ENCODE results near the gene MME.

The MME gene

DNA sequence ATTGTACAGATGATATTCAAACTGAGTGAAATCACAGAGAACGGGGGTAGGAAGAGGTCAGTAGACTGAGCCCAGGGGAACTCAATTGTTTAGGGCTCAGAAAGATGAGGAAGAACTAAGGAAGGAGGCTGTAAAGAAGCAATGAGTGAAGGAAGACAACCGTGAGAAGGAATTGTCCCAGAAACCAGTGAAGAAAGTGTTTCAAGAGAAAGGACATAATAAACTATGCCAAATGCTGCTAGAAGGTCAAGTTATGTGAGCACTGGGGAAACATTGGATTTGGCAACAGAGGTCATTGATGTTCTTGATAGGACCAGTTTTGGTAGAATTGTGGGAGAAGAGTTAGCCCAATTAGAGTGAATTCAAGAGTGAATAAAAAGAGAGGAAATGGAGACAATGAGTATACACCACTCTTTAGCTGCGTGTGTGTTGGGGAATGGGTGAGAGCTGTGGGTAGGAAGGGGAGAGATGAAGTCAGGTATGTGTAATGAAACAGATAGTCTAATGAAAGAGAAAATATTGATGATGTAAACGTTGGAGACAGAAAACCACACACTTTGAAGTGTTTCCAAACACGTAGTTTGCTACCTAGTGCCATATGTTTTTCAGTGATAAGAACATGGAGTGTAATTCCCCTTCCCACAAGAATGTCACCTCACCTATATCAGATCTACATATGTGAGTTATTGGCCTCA, 42.5 kb upstream of the MME start:
- no peaks in the 10 kb centered on the region for H3K79me2 ChIP-seq (ENCODE audit: control insufficient read depth, insufficient read depth, low read length)
- H3K27me3 ChIP-seq (ENCODE audit: insufficient read depth, low read length, poor library complexity) = no peaks in the 10 kb centered on the region
- WGBS (ENCODE audit: extremely low coverage, insufficient coverage, low lambda C conversion rate) = no CpG with 5 or more reads among the region's 5 CpGs
- no peak overlapping the region for H3K4me3 ChIP-seq (ENCODE audit: low read length)
- H3K4me2 ChIP-seq (ENCODE audit: low read length) = no peak overlapping the region
- no peak overlapping the region for H2BK120ac ChIP-seq (ENCODE audit: low read depth, low read length)
- H3K27ac ChIP-seq (ENCODE audit: low read depth, low read length) = no peak overlapping the region
- no peaks in the 10 kb centered on the region for H3K36me3 ChIP-seq (ENCODE audit: control insufficient read depth, insufficient read depth, low read length)
- H3K4ac ChIP-seq (ENCODE audit: low read depth, low read length) = no peak overlapping the region
- no peaks in the 10 kb centered on the region for H3K4me1 ChIP-seq (ENCODE audit: control insufficient read depth, low read depth, low read length)
- no peak for DNase-seq
- H3K18ac ChIP-seq (ENCODE audit: low read length) = no peak overlapping the region
- H2BK15ac ChIP-seq (replicated peaks; ENCODE audit: low read depth) = no peak overlapping the region
- H3K56ac ChIP-seq (ENCODE audit: low read length) = no peak overlapping the region
- no peak overlapping the region for H3K23ac ChIP-seq (ENCODE audit: low read length)
- no peak overlapping the region for H2BK5ac ChIP-seq (ENCODE audit: low read length)
- H2AK5ac ChIP-seq (ENCODE audit: low read length) = no peak overlapping the region
- H4K8ac ChIP-seq (ENCODE audit: low read depth, low read length) = no peak overlapping the region
- H3K79me1 ChIP-seq (ENCODE audit: low read length) = no peaks in the 10 kb centered on the region
- H4K5ac ChIP-seq (ENCODE audit: low read length) = no peak overlapping the region
- H3K9ac ChIP-seq (ENCODE audit: low read length) = no peak overlapping the region

DNA sequence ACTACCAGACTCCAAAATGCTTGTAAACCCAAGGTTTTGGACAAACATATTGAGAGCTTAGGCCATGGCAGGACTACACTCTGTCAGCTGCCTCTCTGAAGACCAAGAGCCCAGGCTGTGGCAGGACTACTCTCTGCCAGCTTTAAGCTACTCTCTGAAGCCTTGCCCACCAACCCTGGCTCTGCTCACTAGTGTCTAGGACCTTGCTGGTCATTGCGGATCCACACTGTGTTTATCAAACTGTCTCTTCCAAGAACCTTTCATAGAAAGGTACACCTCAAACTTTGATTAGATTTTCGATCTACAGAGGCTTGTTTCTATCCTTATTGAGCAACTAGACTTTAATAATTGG, 41.9 kb upstream of the MME start:
- Histone ChIP-seq H4K8ac (ENCODE audit: low read depth, low read length) (no peak overlapping the region), H2BK120ac (ENCODE audit: low read depth, low read length) (no peak overlapping the region), H3K4me2 (ENCODE audit: low read length) (no peak overlapping the region), H2AK5ac (ENCODE audit: low read length) (no peak overlapping the region), H3K4me3 (ENCODE audit: low read length) (no peak overlapping the region), H3K4ac (ENCODE audit: low read depth, low read length) (no peak overlapping the region), H2BK15ac (replicated peaks; ENCODE audit: low read depth) (no peak overlapping the region), H3K79me1 (ENCODE audit: low read length) (no peaks in the 10 kb centered on the region), H3K9ac (ENCODE audit: low read length) (no peak overlapping the region), H4K5ac (ENCODE audit: low read length) (no peak overlapping the region), H3K4me1 (ENCODE audit: control insufficient read depth, low read depth, low read length) (no peaks in the 10 kb centered on the region), H3K18ac (ENCODE audit: low read length) (no peak overlapping the region), H3K79me2 (ENCODE audit: control insufficient read depth, insufficient read depth, low read length) (no peaks in the 10 kb centered on the region), H3K23ac (ENCODE audit: low read length) (no peak overlapping the region), H3K36me3 (ENCODE audit: control insufficient read depth, insufficient read depth, low read length) (no peaks in the 10 kb centered on the region), H3K27me3 (ENCODE audit: insufficient read depth, low read length, poor library complexity) (no peaks in the 10 kb centered on the region), H2BK5ac (ENCODE audit: low read length) (no peak overlapping the region), H3K56ac (ENCODE audit: low read length) (no peak overlapping the region), H3K27ac (ENCODE audit: low read depth, low read length) (no peak overlapping the region)
- WGBS (ENCODE audit: extremely low coverage, insufficient coverage, low lambda C conversion rate) = no CpG with 5 or more reads among the region's 2 CpGs
- no peak for DNase-seq

DNA sequence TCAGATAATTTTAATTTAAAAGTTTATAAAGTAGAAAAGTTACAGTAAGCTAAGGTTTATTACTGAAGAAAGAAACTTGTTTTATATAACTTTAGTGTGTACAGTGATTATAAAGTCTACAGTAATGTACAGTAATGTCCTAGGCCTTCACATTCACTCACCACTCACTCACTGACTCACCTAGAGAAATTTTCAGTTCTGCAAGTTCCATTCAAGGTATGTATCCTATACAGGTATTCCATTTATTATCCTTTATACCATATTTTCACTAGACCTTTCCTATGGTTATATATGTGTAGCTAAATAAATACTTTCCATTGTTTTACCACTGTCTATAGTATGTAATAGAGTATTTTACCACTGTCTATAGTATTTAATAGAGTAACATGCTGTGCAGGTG, 33.2 kb upstream of the MME start:
- Histone ChIP-seq H3K56ac (ENCODE audit: low read length) (no peak overlapping the region), H2BK120ac (ENCODE audit: low read depth, low read length) (no peak overlapping the region), H3K9ac (ENCODE audit: low read length) (no peak overlapping the region), H3K36me3 (ENCODE audit: control insufficient read depth, insufficient read depth, low read length) (no peaks in the 10 kb centered on the region), H3K4ac (ENCODE audit: low read depth, low read length) (no peak overlapping the region), H3K79me2 (ENCODE audit: control insufficient read depth, insufficient read depth, low read length) (no peaks in the 10 kb centered on the region), H3K23ac (ENCODE audit: low read length) (no peak overlapping the region), H2BK15ac (replicated peaks; ENCODE audit: low read depth) (no peak overlapping the region), H3K27me3 (ENCODE audit: insufficient read depth, low read length, poor library complexity) (no peaks in the 10 kb centered on the region), H3K4me1 (ENCODE audit: control insufficient read depth, low read depth, low read length) (no peaks in the 10 kb centered on the region), H3K4me2 (ENCODE audit: low read length) (no peak overlapping the region), H4K5ac (ENCODE audit: low read length) (no peak overlapping the region), H2BK5ac (ENCODE audit: low read length) (no peak overlapping the region), H2AK5ac (ENCODE audit: low read length) (no peak overlapping the region), H3K18ac (ENCODE audit: low read length) (no peak overlapping the region), H3K4me3 (ENCODE audit: low read length) (no peak overlapping the region), H4K8ac (ENCODE audit: low read depth, low read length) (no peak overlapping the region), H3K79me1 (ENCODE audit: low read length) (no peaks in the 10 kb centered on the region), H3K27ac (ENCODE audit: low read depth, low read length) (no peak overlapping the region)
- no peak for DNase-seq

DNA sequence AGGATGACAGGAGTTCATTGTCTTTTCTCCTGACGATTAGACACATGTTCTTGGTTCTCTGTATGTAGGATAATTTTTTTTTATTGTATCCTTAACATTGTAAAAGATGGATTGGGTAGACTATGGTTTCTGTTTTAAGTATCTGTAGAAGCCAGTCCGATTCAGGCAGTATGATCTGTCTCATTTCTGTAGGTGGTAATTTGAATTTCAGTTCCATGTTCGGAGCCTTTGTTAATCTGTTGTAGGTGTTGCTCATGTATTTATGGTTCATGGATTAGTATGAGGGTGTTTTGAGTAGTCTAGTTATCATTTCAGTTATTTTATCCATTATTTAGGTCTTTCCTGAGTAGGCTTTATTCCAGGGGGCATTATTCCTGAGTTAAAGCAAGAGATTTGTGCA, 32.4 kb upstream of the MME start:
- WGBS (ENCODE audit: extremely low coverage, insufficient coverage, low lambda C conversion rate) = no CpG with 5 or more reads among the region's 3 CpGs
- Histone ChIP-seq H4K8ac (ENCODE audit: low read depth, low read length) (no peak overlapping the region), H3K4ac (ENCODE audit: low read depth, low read length) (no peak overlapping the region), H2AK5ac (ENCODE audit: low read length) (no peak overlapping the region), H2BK120ac (ENCODE audit: low read depth, low read length) (no peak overlapping the region), H3K27ac (ENCODE audit: low read depth, low read length) (no peak overlapping the region), H3K79me2 (ENCODE audit: control insufficient read depth, insufficient read depth, low read length) (no peaks in the 10 kb centered on the region), H2BK15ac (replicated peaks; ENCODE audit: low read depth) (no peak overlapping the region), H3K27me3 (ENCODE audit: insufficient read depth, low read length, poor library complexity) (no peaks in the 10 kb centered on the region), H3K18ac (ENCODE audit: low read length) (no peak overlapping the region), H3K56ac (ENCODE audit: low read length) (no peak overlapping the region), H3K79me1 (ENCODE audit: low read length) (no peaks in the 10 kb centered on the region), H3K23ac (ENCODE audit: low read length) (no peak overlapping the region), H3K36me3 (ENCODE audit: control insufficient read depth, insufficient read depth, low read length) (no peaks in the 10 kb centered on the region), H3K4me1 (ENCODE audit: control insufficient read depth, low read depth, low read length) (no peaks in the 10 kb centered on the region), H2BK5ac (ENCODE audit: low read length) (no peak overlapping the region), H3K9ac (ENCODE audit: low read length) (no peak overlapping the region), H4K5ac (ENCODE audit: low read length) (no peak overlapping the region), H3K4me3 (ENCODE audit: low read length) (no peak overlapping the region), H3K4me2 (ENCODE audit: low read length) (no peak overlapping the region)
- no peak for DNase-seq

DNA sequence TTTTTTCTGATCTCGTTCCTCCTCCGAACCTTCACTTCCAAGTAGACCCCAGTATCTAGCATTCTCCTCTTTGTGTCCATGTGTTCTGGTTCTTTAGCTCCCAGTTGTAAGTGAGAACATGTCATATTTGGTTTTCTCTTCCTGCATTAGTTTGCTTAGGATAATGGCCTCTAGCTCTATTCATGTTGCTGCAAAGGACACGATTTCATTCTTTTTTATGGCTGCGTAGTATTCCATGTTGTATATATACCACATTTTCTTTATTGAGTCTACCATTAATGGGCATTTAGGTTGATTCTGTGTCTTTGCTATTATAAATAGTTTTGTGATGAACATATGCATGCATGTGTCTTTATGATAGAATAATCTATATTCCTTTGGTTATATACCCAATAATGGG, 30.2 kb upstream of the MME start:
- no peak overlapping the region for H4K5ac ChIP-seq (ENCODE audit: low read length)
- no peak overlapping the region for H3K4me2 ChIP-seq (ENCODE audit: low read length)
- no peak overlapping the region for H3K9ac ChIP-seq (ENCODE audit: low read length)
- no peaks in the 10 kb centered on the region for H3K4me1 ChIP-seq (ENCODE audit: control insufficient read depth, low read depth, low read length)
- no peak overlapping the region for H2BK15ac ChIP-seq (replicated peaks; ENCODE audit: low read depth)
- H4K8ac ChIP-seq (ENCODE audit: low read depth, low read length) = no peak overlapping the region
- no peak overlapping the region for H3K23ac ChIP-seq (ENCODE audit: low read length)
- H3K27me3 ChIP-seq (ENCODE audit: insufficient read depth, low read length, poor library complexity) = no peaks in the 10 kb centered on the region
- no peaks in the 10 kb centered on the region for H3K36me3 ChIP-seq (ENCODE audit: control insufficient read depth, insufficient read depth, low read length)
- no peak overlapping the region for H3K18ac ChIP-seq (ENCODE audit: low read length)
- H2AK5ac ChIP-seq (ENCODE audit: low read length) = no peak overlapping the region
- H3K27ac ChIP-seq (ENCODE audit: low read depth, low read length) = no peak overlapping the region
- H3K79me1 ChIP-seq (ENCODE audit: low read length) = no peaks in the 10 kb centered on the region
- H3K79me2 ChIP-seq (ENCODE audit: control insufficient read depth, insufficient read depth, low read length) = no peaks in the 10 kb centered on the region
- H3K56ac ChIP-seq (ENCODE audit: low read length) = no peak overlapping the region
- no peak overlapping the region for H2BK120ac ChIP-seq (ENCODE audit: low read depth, low read length)
- no CpG with 5 or more reads among the region's 4 CpGs for WGBS (ENCODE audit: extremely low coverage, insufficient coverage, low lambda C conversion rate)
- no peak overlapping the region for H3K4me3 ChIP-seq (ENCODE audit: low read length)
- H2BK5ac ChIP-seq (ENCODE audit: low read length) = no peak overlapping the region
- no peak overlapping the region for H3K4ac ChIP-seq (ENCODE audit: low read depth, low read length)
- DNase-seq = no peak

DNA sequence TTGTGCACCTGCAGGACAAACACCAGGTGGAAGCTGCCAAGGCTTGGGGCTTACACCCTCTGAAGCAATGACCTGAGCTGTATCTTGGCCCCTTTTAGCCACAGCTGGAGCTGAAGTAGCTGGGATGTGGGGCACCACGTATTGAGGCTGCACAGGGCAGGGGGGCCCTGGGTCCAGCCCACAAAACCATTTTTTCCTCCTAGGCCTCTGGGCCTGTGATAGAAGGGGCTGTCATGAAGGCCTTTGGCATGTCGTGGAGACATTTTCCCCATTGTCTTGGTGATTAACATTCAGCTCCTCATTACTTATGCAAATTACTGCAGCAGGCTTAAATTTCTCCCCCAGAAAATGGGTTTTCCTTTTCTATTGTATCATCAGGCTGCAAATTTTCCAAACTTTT, 27.6 kb upstream of the MME start:
- Histone ChIP-seq H3K79me2 (ENCODE audit: control insufficient read depth, insufficient read depth, low read length) (no peaks in the 10 kb centered on the region), H3K9ac (ENCODE audit: low read length) (no peak overlapping the region), H3K79me1 (ENCODE audit: low read length) (no peaks in the 10 kb centered on the region), H3K23ac (ENCODE audit: low read length) (no peak overlapping the region), H2BK120ac (ENCODE audit: low read depth, low read length) (no peak overlapping the region), H3K4me1 (ENCODE audit: control insufficient read depth, low read depth, low read length) (no peaks in the 10 kb centered on the region), H3K27me3 (ENCODE audit: insufficient read depth, low read length, poor library complexity) (no peaks in the 10 kb centered on the region), H3K18ac (ENCODE audit: low read length) (no peak overlapping the region), H3K4ac (ENCODE audit: low read depth, low read length) (no peak overlapping the region), H2BK5ac (ENCODE audit: low read length) (no peak overlapping the region), H3K4me2 (ENCODE audit: low read length) (no peak overlapping the region), H4K8ac (ENCODE audit: low read depth, low read length) (no peak overlapping the region), H3K27ac (ENCODE audit: low read depth, low read length) (no peak overlapping the region), H2AK5ac (ENCODE audit: low read length) (no peak overlapping the region), H3K4me3 (ENCODE audit: low read length) (no peak overlapping the region), H2BK15ac (replicated peaks; ENCODE audit: low read depth) (no peak overlapping the region), H4K5ac (ENCODE audit: low read length) (no peak overlapping the region), H3K36me3 (ENCODE audit: control insufficient read depth, insufficient read depth, low read length) (no peaks in the 10 kb centered on the region), H3K56ac (ENCODE audit: low read length) (no peak overlapping the region)
- WGBS (ENCODE audit: extremely low coverage, insufficient coverage, low lambda C conversion rate) = no CpG with 5 or more reads among the region's 2 CpGs
- DNase-seq = no peak

Data from mesendoderm (in vitro differentiated cells).